HCT116 (cell line): Measurements from ENCODE around the gene HPRT1. TPM values are rescaled to one million over a fixed set of nuclear protein-coding genes. Genes with fewer than 3 reads are reported as not detected.

Source experiments
- ATAC-seq: fragments of 200-7000 bp; cut with Tn5 transposase; 2 replicates; pipeline ENCODE4 v1.9.1; 2020; ENCODE audit warnings: mild to moderate bottlenecking, moderate library complexity
- BruUV-seq: library from RNA; stranded (reverse); fragments of 400-500 nt; replicated peaks from 2 replicates; lab custom pipeline; 2021; lab: Mats Ljungman, UMichigan
- CTCF ChIA-PET: fragments of 300-600 bp; sonication (Branson Sonifier 250); formaldehyde crosslinking; loops from one replicate; lab custom pipeline; 2021; ENCODE audit warnings: antibody characterized with exemption; lab: Charles Lee
- POLR2A ChIA-PET: fragments of 300-600, 350-600 bp; sonication (Branson Sonifier 250); formaldehyde crosslinking; loops from one replicate; lab custom pipeline; 2021; ENCODE audit warnings: antibody characterized with exemption; lab: Charles Lee
- RAD21 ChIA-PET, 2 experiments: fragments of 300-600 bp; sonication (Branson Sonifier 250); formaldehyde crosslinking; loops; one replicate each; lab custom pipeline; 2023; ENCODE audit warnings: low total read pairs in 2 of 2; ENCODE audit not compliant: uncharacterized antibody in 2 of 2, unreplicated experiment in 2 of 2, low non-redundant PET in 1 of 2; lab: Charles Lee
- DNase-seq: peaks from one replicate; pipeline ENCODE4 v3.0.0-alpha.2; 2010; ENCODE audit warnings: low read depth, low spot score
- H2AFZ ChIP-seq: fragments of 200-600 bp; shearing (Covaris generic), sonication (generic); 2 replicates; pipeline ENCODE4 v1.6.1; 2017; ENCODE audit warnings: low read depth, mixed run types, mixed read lengths, antibody characterized with exemption, low read length; ENCODE audit not compliant: poor library complexity, severe bottlenecking
- H3K27ac ChIP-seq: 2 replicates; pipeline ENCODE4 v1.5.1; 2012; ENCODE audit warnings: low read depth, low read length
- H3K27me3 ChIP-seq: fragments of 200-600 bp; sonication (generic); 2 replicates; pipeline ENCODE4 v1.6.1; 2016; ENCODE audit warnings: mixed run types, low read length, mixed read lengths; ENCODE audit not compliant: insufficient read depth
- H3K36me3 ChIP-seq, 2 experiments: fragments of 200-500 bp in 1 of 2; fragments of 200-600 bp in 1 of 2; sonication (Bioruptor generic) in 1 of 2; sonication (generic) in 1 of 2; 2 replicates each; pipeline versions ENCODE4 v1.5.1 to v1.6.1; 2014 to 2016; ENCODE audit warnings: low read length in 2 of 2, inconsistent platforms in 1 of 2, mixed read lengths in 1 of 2, mixed run types in 1 of 2; ENCODE audit not compliant: insufficient read depth in 2 of 2, control insufficient read depth in 1 of 2
- H3K4me1 ChIP-seq, 2 experiments: fragments of 200-600 bp in 1 of 2; sonication (generic) in 1 of 2; 2 replicates each; pipeline versions ENCODE4 v1.5.1 to v1.6.1; 2012 to 2017; ENCODE audit warnings: low read length in 2 of 2, inconsistent platforms in 1 of 2, mild to moderate bottlenecking in 1 of 2, mixed read lengths in 1 of 2, mixed run types in 1 of 2, moderate library complexity in 1 of 2; ENCODE audit not compliant: insufficient read depth in 2 of 2, control insufficient read depth in 1 of 2
- H3K4me2 ChIP-seq: fragments of 200-600 bp; sonication (generic); 2 replicates; pipeline ENCODE4 v1.6.1; 2017; ENCODE audit warnings: mixed run types, low read length, mixed read lengths
- H3K4me3 ChIP-seq, 2 experiments: fragments of 200-600 bp in 1 of 2; sonication (generic) in 1 of 2; replicated peaks in 1 of 2; 2 replicates each; pipeline ENCODE4 v1.5.1; 2011 to 2016; ENCODE audit warnings: low read length in 2 of 2, control low read depth in 1 of 2, low read depth in 1 of 2, mild to moderate bottlenecking in 1 of 2, mixed read lengths in 1 of 2, mixed run types in 1 of 2
- H3K79me2 ChIP-seq: fragments of 200-600 bp; sonication (generic); 2 replicates; pipeline ENCODE4 v1.6.1; 2017; ENCODE audit warnings: mild to moderate bottlenecking, mixed run types, low read length, moderate library complexity, mixed read lengths; ENCODE audit not compliant: insufficient read depth
- H3K9ac ChIP-seq: fragments of 200-600 bp; sonication (generic); 2 replicates; pipeline ENCODE4 v1.6.1; 2016; ENCODE audit warnings: low read length, mixed read lengths
- H3K9me2 ChIP-seq: fragments of 200-600 bp; sonication (generic), shearing (Covaris generic); 2 replicates; pipeline ENCODE4 v1.6.1; 2017; ENCODE audit warnings: mixed run types, mild to moderate bottlenecking, moderate library complexity; ENCODE audit not compliant: insufficient read depth
- H3K9me3 ChIP-seq, 2 experiments: fragments of 200-500 bp in 1 of 2; fragments of 200-600 bp in 1 of 2; sonication (Bioruptor generic) in 1 of 2; sonication (generic) in 1 of 2; 2 replicates each; pipeline ENCODE4 v1.6.1; 2014 to 2017; ENCODE audit warnings: low read length in 2 of 2, mixed read lengths in 2 of 2, inconsistent platforms in 1 of 2, low read depth in 1 of 2, mild to moderate bottlenecking in 1 of 2, mixed run types in 1 of 2, moderate library complexity in 1 of 2; ENCODE audit not compliant: control insufficient read depth in 1 of 2, insufficient read depth in 1 of 2
- H4K20me1 ChIP-seq: fragments of 200-600 bp; sonication (generic), shearing (Covaris generic); 2 replicates; pipeline ENCODE4 v1.6.1; 2017; ENCODE audit warnings: mixed run types, mild to moderate bottlenecking, moderate library complexity; ENCODE audit not compliant: insufficient read depth
- EZH2 ChIP-seq: fragments of 200-600 bp; sonication (generic); IDR thresholded peaks from 2 replicates; pipeline ENCODE4 v1.6.1; 2017; ENCODE audit warnings: antibody characterized with exemption, mixed run types
- JUND ChIP-seq: IDR thresholded peaks from 2 replicates; pipeline ENCODE4 v1.6.1; 2012
- POLR2A ChIP-seq: IDR thresholded peaks from 2 replicates; pipeline ENCODE4 v1.7.0; 2011; ENCODE audit warnings: borderline replicate concordance; ENCODE audit not compliant: insufficient read depth, insufficient read length; ENCODE audit errors: extremely low read depth
- RAD21 ChIP-seq: IDR thresholded peaks from 2 replicates; pipeline ENCODE4 v1.6.1; 2012; ENCODE audit warnings: low read depth, mild to moderate bottlenecking
- TCF7L2 ChIP-seq: IDR thresholded peaks from 2 replicates; pipeline ENCODE4 v1.7.0; 2011; ENCODE audit warnings: borderline replicate concordance, inconsistent platforms; ENCODE audit not compliant: insufficient read depth, insufficient read length; ENCODE audit errors: extremely low read depth
- ZNF274 ChIP-seq: fragments of 200-500 bp; sonication (Bioruptor generic); IDR thresholded peaks from 2 replicates; pipeline ENCODE4 v1.6.1; 2014; ENCODE audit warnings: mild to moderate bottlenecking, low read depth, low read length, inconsistent platforms
- intact Hi-C: fragments of 100-400 bp; cut with micrococcal nuclease; formaldehyde crosslinking; loops from 2 replicates; pipeline ENCODE4 v1.10.0; 2022
- microRNA counts: library from miRNA; unstranded; fragments of <30 nt; microRNA quantifications from one replicate; lab custom pipeline; 2015
- microRNA-seq: library from miRNA; unstranded; fragments of <30 nt; microRNA quantifications from one replicate; pipeline ENCODE4, GENCODE V29; 2016; ENCODE audit warnings: borderline number of aligned reads
- total RNA-seq: library from RNA; stranded (reverse); gene quantifications from one replicate; pipeline ENCODE4 v1.2.1, GENCODE V29; 2021; ENCODE audit not compliant: unreplicated experiment
- TF ChIP-seq, protein P1 (sequence below): IDR thresholded peaks from 2 replicates; pipeline ENCODE4 v1.6.1; 2012

The HPRT1 gene
- total RNA-seq, 1 experiment from 2014 or later = 57.8 TPM

DNA sequence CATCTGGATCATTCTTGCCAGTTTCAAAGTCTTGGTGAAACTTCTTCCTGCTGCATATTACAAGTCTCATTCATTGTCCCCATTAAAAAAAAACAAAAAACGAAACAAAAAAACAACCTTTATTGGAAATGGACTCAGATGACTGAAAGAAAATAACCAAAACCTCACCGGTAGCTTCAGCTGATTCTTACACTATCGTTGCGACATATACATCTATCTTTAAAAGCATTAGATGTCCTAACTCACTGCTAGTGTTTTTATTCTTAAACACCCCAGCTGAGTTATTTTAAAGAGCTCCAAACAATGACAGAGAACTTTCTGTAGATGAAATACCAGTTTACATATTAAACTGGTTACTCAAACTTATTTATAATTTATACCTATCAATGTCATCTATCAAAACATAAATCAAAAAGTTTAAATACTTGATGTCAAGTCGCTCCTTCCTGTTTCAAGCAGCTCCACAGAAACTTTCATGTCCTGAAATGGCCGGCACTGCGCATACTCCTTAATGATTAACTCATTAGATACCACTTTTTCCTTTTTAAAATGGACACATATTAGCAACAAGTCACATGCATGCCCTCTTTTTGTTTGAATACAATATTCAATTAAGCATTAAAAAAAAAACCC lies 87.2 kb downstream of the HPRT1 start:
- ATAC-seq (no peak), DNase-seq (no peak)
- Histone ChIP-seq H3K27ac (no peak overlapping the region), H4K20me1 (no peaks in the 10 kb centered on the region), H3K4me3 (no peak overlapping the region), H3K36me3 (no peaks in the 10 kb centered on the region), H3K9ac (no peak overlapping the region), H3K4me2 (no peak overlapping the region), H2AFZ (no peak overlapping the region), H3K9me2 (no peaks in the 10 kb centered on the region), H3K27me3 (0 out of 2 replicates have a peak, but pooled peaks cover 10% of the 10 kb centered on the region), H3K79me2 (no peaks in the 10 kb centered on the region), H3K9me3 (no peaks in the 10 kb centered on the region), H3K4me1 (peaks cover 6 to 35% of the 10 kb centered on the region in 2 experiments; a peak in 3 of 4 replicates)
- RAD21 ChIA-PET = no interaction called here
- CTCF ChIA-PET = no interaction called here
- POLR2A ChIA-PET = no interaction called here
- TF ChIP-seq RAD21 (no peak), POLR2A (no peak), EZH2 (no peak), TCF7L2 (no peak), JUND (no peak)
- TF ChIP-seq, protein P1, sequence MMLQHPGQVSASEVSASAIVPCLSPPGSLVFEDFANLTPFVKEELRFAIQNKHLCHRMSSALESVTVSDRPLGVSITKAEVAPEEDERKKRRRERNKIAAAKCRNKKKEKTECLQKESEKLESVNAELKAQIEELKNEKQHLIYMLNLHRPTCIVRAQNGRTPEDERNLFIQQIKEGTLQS = no peak
- no TSS peak for BruUV-seq
- intact Hi-C loops = no loop called here

DNA sequence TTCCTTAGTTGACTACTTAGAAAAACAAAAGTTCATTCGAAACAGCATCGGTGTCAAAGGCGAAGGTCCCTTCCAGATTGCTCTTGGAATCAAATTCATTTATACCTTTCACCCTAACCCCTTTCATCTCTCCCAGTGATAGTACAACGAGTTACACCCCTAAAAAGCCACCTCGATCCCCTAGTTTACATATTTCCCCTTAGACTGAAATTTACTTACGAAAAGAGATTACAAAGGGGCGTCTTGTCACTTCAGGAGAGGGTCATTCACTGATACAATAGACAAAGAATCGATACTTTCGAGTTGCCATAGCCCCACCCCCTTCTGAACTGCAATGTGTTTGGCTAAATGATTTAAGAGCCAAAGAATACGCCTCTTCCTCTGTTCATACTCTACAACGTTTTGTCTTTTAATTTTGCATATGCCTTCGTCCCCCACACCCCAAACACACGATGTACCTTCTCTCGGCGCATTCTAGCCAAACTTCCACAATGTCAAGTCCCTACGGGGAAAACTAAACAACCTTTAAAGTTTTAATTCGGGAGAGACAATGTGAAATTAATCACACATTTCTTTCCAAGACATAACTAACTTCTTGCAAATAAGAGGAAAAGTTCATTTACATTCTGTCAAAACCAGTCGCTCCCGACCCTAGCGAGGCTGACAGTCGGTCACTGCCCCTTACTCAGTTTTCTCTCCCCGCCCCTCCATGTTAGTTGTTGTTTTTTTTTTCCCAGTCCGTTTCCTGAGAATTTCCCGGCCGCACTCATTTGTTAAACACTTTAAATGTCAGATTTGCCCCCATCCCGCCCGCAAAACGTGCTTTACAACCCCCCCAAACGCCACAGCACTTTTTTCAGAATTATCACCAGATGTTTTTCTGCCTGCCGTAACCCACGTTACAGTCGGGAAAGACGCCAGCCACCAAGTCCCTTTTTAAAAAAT lies 88.6 kb downstream of the HPRT1 start:
- no peak for DNase-seq
- Histone ChIP-seq H4K20me1 (no peaks in the 10 kb centered on the region), H3K27ac (peak overlapping the region; percentile 35; the same call in 1 of the 2 replicates), H3K9me3 (no peaks in the 10 kb centered on the region), H3K36me3 (no peaks in the 10 kb centered on the region), H3K4me2 (peak overlapping the region; percentile 88), H3K4me1 (peaks cover 6 to 30% of the 10 kb centered on the region in 2 experiments; a peak in 3 of 4 replicates), H3K4me3 (peak overlapping the region; percentile 52 to 63), H2AFZ (peak overlapping the region; percentile 26), H3K9ac (peak overlapping the region; percentile 56), H3K9me2 (no peaks in the 10 kb centered on the region), H3K79me2 (no peaks in the 10 kb centered on the region), H3K27me3 (0 out of 2 replicates have a peak, but pooled peaks cover 10% of the 10 kb centered on the region)
- CTCF ChIA-PET = no interaction called here
- no peak for TF ChIP-seq ZNF274
- intact Hi-C loops = no loop called here
- RAD21 ChIA-PET = no interaction called here
- ATAC-seq = no peak
- POLR2A ChIA-PET = no interaction called here
- TSS peak; percentile 65 for BruUV-seq

MicroRNA genes within 50 kb of the gene (microRNA counts, 767-probe panel; counts per million panel counts)
- not detected for microRNA hsa-miR-424-5p (lab: Ali Mortazavi, UCI)
- not detected for microRNA hsa-miR-450a-5p (lab: Ali Mortazavi, UCI)
- microRNA hsa-miR-450b-3p (lab: Ali Mortazavi, UCI) = not detected
- microRNA hsa-miR-450b-5p (lab: Ali Mortazavi, UCI) = not detected
- not detected for microRNA hsa-miR-503 (lab: Ali Mortazavi, UCI)
- microRNA hsa-miR-542-3p (lab: Ali Mortazavi, UCI) = not detected
- not detected for microRNA hsa-miR-542-5p (lab: Ali Mortazavi, UCI)

Small RNAs within 50 kb of the gene (microRNA-seq; reads per million reads assigned to microRNA genes)
- gene MIR424 (2,176 reads per million, percentile 87 among the genes with 10 or more reads in this experiment), gene MIR450A1 (not detected), gene MIR450A2 (not detected), gene MIR450B (7.3 reads per million, percentile 20 among the genes with 10 or more reads in this experiment), gene MIR503 (66.9 reads per million, percentile 57 among the genes with 10 or more reads in this experiment), gene MIR542 (20.9 reads per million, percentile 43 among the genes with 10 or more reads in this experiment)

Other genes starting within 250 kb of the HPRT1 start
- not detected for gene CCDC160, start 223.0 kb upstream of the HPRT1 start, total RNA-seq
- gene PHF6, start 86.9 kb upstream of the HPRT1 start, total RNA-seq = 40.4 TPM
- 0.34 TPM for gene PLAC1, start 198.3 kb downstream of the HPRT1 start, total RNA-seq